ENCODE measurements around the gene EIF4B.

DNA sequence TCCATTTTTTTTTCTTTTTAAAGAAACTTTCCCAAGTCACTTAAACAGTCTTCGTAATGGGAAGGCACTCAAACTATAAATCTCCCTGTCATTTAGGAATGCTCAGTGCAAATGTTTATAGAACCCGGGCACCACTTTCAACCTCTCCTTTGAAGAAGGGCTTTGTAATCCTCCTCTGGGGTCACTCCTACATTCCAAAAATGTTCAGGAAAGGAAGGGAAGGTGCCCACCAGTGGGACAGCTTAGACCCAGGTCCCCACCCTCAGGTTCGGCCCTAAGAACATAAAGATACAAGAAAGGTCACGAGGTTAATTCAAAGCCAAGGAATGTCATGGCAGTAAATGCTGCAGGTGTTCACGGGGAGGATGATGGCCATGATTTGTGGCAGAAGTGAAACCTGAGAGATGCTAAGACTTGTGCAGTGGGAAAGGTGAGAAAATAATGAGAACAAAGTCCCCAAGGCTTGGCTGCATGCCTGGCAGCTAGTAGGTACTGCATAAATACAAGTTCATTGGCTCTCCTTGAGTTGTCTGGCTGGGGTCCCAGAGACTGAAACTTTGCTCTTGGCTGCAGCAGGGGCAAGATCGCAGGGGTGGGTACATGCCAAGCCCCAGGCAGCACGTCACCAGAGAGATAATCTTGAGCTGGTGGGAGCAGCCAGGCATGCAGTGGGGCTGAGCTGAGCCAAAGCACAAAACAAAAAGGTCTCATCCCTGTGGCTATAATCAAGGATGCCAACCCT is 36.3 kb upstream of the EIF4B start:
- TF ChIP-seq POLR2AphosphoS5 (IDR thresholded peaks at IDR 0.05; ENCODE audit: insufficient read depth in 1 of 2, low read depth in 1 of 2) (no peak), POLR2A (IDR thresholded peaks at IDR 0.05) (no peak)
- TF ChIP-seq, protein P1, sequence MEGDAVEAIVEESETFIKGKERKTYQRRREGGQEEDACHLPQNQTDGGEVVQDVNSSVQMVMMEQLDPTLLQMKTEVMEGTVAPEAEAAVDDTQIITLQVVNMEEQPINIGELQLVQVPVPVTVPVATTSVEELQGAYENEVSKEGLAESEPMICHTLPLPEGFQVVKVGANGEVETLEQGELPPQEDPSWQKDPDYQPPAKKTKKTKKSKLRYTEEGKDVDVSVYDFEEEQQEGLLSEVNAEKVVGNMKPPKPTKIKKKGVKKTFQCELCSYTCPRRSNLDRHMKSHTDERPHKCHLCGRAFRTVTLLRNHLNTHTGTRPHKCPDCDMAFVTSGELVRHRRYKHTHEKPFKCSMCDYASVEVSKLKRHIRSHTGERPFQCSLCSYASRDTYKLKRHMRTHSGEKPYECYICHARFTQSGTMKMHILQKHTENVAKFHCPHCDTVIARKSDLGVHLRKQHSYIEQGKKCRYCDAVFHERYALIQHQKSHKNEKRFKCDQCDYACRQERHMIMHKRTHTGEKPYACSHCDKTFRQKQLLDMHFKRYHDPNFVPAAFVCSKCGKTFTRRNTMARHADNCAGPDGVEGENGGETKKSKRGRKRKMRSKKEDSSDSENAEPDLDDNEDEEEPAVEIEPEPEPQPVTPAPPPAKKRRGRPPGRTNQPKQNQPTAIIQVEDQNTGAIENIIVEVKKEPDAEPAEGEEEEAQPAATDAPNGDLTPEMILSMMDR (IDR thresholded peaks at IDR 0.05) = no peak
